OCI-LY3 (cell line): ENCODE data around the gene FBXW7.

Experiments
- EZH2phosphoT487 ChIP-seq: fragments of 200-600 bp; shearing (Covaris generic); IDR thresholded peaks from 2 replicates; pipeline ENCODE4 v1.6.1; 2018; ENCODE audit warnings: antibody characterized with exemption, mixed run types, low read depth
- TF ChIP-seq, protein P1 (sequence below): fragments of 200-600, 300-600 bp; sonication (generic); IDR thresholded peaks from 2 replicates; pipeline ENCODE4 v1.5.1; 2014; ENCODE audit warnings: antibody characterized with exemption, low read length, low read depth

DNA sequence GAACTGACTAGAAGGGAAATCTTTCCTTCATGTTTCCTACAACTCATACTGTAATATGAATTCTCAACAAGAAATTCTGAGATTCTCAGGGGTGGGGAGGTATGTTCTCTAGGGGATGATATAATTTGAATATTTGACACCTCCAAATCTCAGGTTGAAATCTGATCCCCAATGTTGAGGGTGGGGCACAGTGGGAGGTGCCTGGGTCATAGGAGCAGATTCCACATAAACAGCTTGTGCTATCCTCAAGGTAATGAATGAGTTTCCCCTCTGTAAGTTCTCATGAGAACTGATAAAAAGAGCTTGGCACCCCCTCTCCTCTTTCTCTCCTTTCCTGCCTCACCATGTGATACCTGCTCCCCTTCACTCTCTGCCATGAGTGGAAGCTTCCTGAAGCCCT is 21.5 kb downstream of the FBXW7 start:
- TF ChIP-seq, protein P1, sequence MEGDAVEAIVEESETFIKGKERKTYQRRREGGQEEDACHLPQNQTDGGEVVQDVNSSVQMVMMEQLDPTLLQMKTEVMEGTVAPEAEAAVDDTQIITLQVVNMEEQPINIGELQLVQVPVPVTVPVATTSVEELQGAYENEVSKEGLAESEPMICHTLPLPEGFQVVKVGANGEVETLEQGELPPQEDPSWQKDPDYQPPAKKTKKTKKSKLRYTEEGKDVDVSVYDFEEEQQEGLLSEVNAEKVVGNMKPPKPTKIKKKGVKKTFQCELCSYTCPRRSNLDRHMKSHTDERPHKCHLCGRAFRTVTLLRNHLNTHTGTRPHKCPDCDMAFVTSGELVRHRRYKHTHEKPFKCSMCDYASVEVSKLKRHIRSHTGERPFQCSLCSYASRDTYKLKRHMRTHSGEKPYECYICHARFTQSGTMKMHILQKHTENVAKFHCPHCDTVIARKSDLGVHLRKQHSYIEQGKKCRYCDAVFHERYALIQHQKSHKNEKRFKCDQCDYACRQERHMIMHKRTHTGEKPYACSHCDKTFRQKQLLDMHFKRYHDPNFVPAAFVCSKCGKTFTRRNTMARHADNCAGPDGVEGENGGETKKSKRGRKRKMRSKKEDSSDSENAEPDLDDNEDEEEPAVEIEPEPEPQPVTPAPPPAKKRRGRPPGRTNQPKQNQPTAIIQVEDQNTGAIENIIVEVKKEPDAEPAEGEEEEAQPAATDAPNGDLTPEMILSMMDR = no peak
- TF ChIP-seq EZH2phosphoT487 = no peak
